ENCODE measurements around the gene GNE. TPM values are rescaled to one million over a fixed set of nuclear protein-coding genes. Genes with fewer than 3 reads are reported as not detected.
A peak's percentile ranks its signal among the peaks of the same experiment; 100 is the strongest.

Gene GNE
- polyA plus RNA-seq, 1 donor (not counting 4 experiments of a cell fraction or from before 2014, with no cell fraction given) = 10.1 TPM

GRCh38 chr9:36190388-36191289, 67.6 kb downstream of the GNE start, which contains the start of gene CLTA:
CLTA (plus strand) TSS chr9:36190921; CDS start chr9:36191057, 136 bp downstream.
- peak within 1 kb of the TSS; percentile 92 for H3K4me2 ChIP-seq (ENCODE audit: control insufficient read depth, extremely low read depth, insufficient read depth, low read depth, low read length)
- H3K9ac ChIP-seq (ENCODE audit: control insufficient read depth, extremely low read depth, insufficient read depth, low read length) = peak within 1 kb of the TSS; percentile 92
- TF ChIP-seq EZH2 (IDR thresholded peaks at IDR 0.05; ENCODE audit: low read length) (no peak), CTCF (optimal IDR thresholded peaks at IDR 0.05 in 1 of 3, IDR thresholded peaks at IDR 0.05 in 1 of 3, conservative IDR thresholded peaks at IDR 0.05 in 1 of 3; ENCODE audit: extremely low read depth in 1 of 3, insufficient read depth in 2 of 3, low read length in 3 of 3) (peak; percentile 35 to 55 (median 49))
- dilution Hi-C loops (cut with MboI; ENCODE audit: extremely low pct_ligation_motif_present, low sequenced_read_pairs) = loop anchor here (10.0 kb wide), 1 partner anchor 46 kb away; no protein-coding TSS in a partner anchor
- peak within 1 kb of the TSS; percentile 94 for H2AFZ ChIP-seq (ENCODE audit: control insufficient read depth, low read length)
- peaks cover 11% of the 10 kb centered on the region for H3K9me1 ChIP-seq (ENCODE audit: control insufficient read depth, extremely low read depth, insufficient read depth, low read length)
- H3K27me3 ChIP-seq (ENCODE audit: control insufficient read depth, extremely low read depth, insufficient read depth, low read length) = no peaks in the 10 kb centered on the region
- peak within 1 kb of the TSS; percentile 92 for H3K27ac ChIP-seq (ENCODE audit: control insufficient read depth, insufficient read depth, low read length)
- peaks cover 38% of the 10 kb centered on the region for H3K4me1 ChIP-seq (ENCODE audit: control insufficient read depth, extremely low read depth, insufficient read depth, low read length)
- FAIRE-seq (peak; percentile 86), DNase-seq (ENCODE audit: low read depth, low spot score) (peak; percentile 91)
- H3K79me2 ChIP-seq (ENCODE audit: control insufficient read depth, insufficient read depth, low read length) = peaks cover 50% of the 10 kb centered on the region
- H3K36me3 ChIP-seq (ENCODE audit: control insufficient read depth in 2 of 2, extremely low read depth in 1 of 2, insufficient read depth in 2 of 2, low read length in 2 of 2) = peaks cover 5 to 9% of the 10 kb centered on the region in 2 experiments
- peak within 1 kb of the TSS; percentile 71 to 87 (median 77) for H3K4me3 ChIP-seq (ENCODE audit: control insufficient read depth in 2 of 3, extremely low read depth in 1 of 3, insufficient read depth in 2 of 3, low read depth in 1 of 3, low read length in 3 of 3)
- H3K9me3 ChIP-seq (ENCODE audit: control insufficient read depth, low read depth, low read length) = no peaks in the 10 kb centered on the region
- H4K20me1 ChIP-seq (ENCODE audit: control insufficient read depth, extremely low read depth, insufficient read depth, low read length) = peaks cover 30% of the 10 kb centered on the region

DNA sequence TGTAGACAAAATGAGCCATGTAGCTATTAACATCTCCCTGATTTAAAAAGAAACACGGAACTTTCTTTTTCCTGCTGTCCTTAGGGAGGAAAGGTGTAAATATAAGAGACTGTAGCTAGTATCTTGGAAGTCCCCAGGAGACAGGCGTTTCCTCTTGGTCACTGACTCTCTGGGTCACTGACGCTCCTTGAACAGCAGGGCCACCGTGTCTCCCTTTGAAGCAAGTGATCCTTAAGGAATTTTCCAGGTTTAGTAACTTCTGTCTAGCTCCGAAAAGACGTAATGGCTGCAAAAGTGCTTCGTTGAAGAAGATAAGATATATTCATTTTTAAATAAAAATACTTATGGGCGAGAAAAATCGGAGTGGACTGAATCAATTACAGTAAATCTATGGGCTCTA, 68.3 kb downstream of the GNE start:
- H4K20me1 ChIP-seq (ENCODE audit: control insufficient read depth, extremely low read depth, insufficient read depth, low read length) = peaks cover 30% of the 10 kb centered on the region
- H3K4me3 ChIP-seq (ENCODE audit: control insufficient read depth in 2 of 3, extremely low read depth in 1 of 3, insufficient read depth in 2 of 3, low read depth in 1 of 3, low read length in 3 of 3) = peak overlapping the region; percentile 71 to 87 (median 77)
- H3K4me1 ChIP-seq (ENCODE audit: control insufficient read depth, extremely low read depth, insufficient read depth, low read length) = peaks cover 38% of the 10 kb centered on the region
- no peaks in the 10 kb centered on the region for H3K27me3 ChIP-seq (ENCODE audit: control insufficient read depth, extremely low read depth, insufficient read depth, low read length)
- TF ChIP-seq CTCF (optimal IDR thresholded peaks at IDR 0.05 in 1 of 3, IDR thresholded peaks at IDR 0.05 in 1 of 3, conservative IDR thresholded peaks at IDR 0.05 in 1 of 3; ENCODE audit: extremely low read depth in 1 of 3, insufficient read depth in 2 of 3, low read length in 3 of 3) = no peak
- TF ChIP-seq EZH2 (IDR thresholded peaks at IDR 0.05; ENCODE audit: low read length) = no peak
- H3K79me2 ChIP-seq (ENCODE audit: control insufficient read depth, insufficient read depth, low read length) = peaks cover 43% of the 10 kb centered on the region
- peak overlapping the region; percentile 92 for H3K9ac ChIP-seq (ENCODE audit: control insufficient read depth, extremely low read depth, insufficient read depth, low read length)
- peak overlapping the region; percentile 92 for H3K27ac ChIP-seq (ENCODE audit: control insufficient read depth, insufficient read depth, low read length)
- H3K9me1 ChIP-seq (ENCODE audit: control insufficient read depth, extremely low read depth, insufficient read depth, low read length) = peaks cover 11% of the 10 kb centered on the region
- no peak for FAIRE-seq
- DNase-seq (ENCODE audit: low read depth, low spot score) = no peak
- no peaks in the 10 kb centered on the region for H3K9me3 ChIP-seq (ENCODE audit: control insufficient read depth, low read depth, low read length)
- peaks cover 5 to 9% of the 10 kb centered on the region in 2 experiments for H3K36me3 ChIP-seq (ENCODE audit: control insufficient read depth in 2 of 2, extremely low read depth in 1 of 2, insufficient read depth in 2 of 2, low read length in 2 of 2)
- dilution Hi-C loops (cut with MboI; ENCODE audit: extremely low pct_ligation_motif_present, low sequenced_read_pairs) = loop anchor here (10.0 kb wide), 1 partner anchor 45 kb away; no protein-coding TSS in a partner anchor
- peak overlapping the region; percentile 94 for H2AFZ ChIP-seq (ENCODE audit: control insufficient read depth, low read length)
- H3K4me2 ChIP-seq (ENCODE audit: control insufficient read depth, extremely low read depth, insufficient read depth, low read depth, low read length) = peak overlapping the region; percentile 87
